ENCODE results near the gene STK4.
A peak's percentile ranks its signal among the peaks of the same experiment; 100 is the strongest.

The STK4 gene

DNA sequence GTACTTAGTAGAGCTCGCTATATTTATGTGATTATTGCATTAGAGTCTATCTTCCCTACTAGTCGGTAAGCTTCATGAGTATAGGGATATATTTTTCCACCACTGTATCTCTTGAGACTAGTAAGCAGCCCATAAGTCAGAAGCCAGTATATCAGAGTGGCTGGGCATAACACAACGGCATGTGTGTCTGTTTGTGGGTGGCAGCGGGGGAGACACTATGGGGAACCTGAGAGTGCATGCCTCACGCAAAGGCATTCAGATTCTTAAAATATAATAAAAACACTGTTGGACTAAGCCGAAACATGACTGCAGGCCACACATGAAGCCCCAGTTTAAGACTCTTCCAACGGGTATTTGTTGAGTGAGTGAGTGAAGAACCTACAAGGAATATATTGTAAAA, 126.6 kb downstream of the STK4 start:
- H2BK12ac ChIP-seq (ENCODE audit: low read length): no peak overlapping the region
- no peaks in the 10 kb centered on the region for H3K27me3 ChIP-seq (ENCODE audit: insufficient read depth, low read length)
- H3K9me3 ChIP-seq (ENCODE audit: insufficient read depth, low read depth, low read length): peaks cover 4% of the 10 kb centered on the region
- no peak overlapping the region for H4K91ac ChIP-seq (ENCODE audit: low read depth, low read length)
- no peak overlapping the region for H3K4me2 ChIP-seq (ENCODE audit: low read length)
- H3K23ac ChIP-seq (ENCODE audit: low read length): no peak overlapping the region
- no peaks in the 10 kb centered on the region for H3K79me2 ChIP-seq (ENCODE audit: control insufficient read depth, insufficient read depth, low read length, poor library complexity)
- H3K4ac ChIP-seq (ENCODE audit: low read depth, low read length): no peak overlapping the region
- H3K4me3 ChIP-seq (ENCODE audit: low read depth, low read length): no peak overlapping the region
- H4K12ac ChIP-seq (ENCODE audit: low read depth, low read length): no peak overlapping the region
- no peak overlapping the region for H2BK5ac ChIP-seq (ENCODE audit: low read depth, low read length, poor library complexity)
- no CpG with 5 or more reads among the region's 7 CpGs for WGBS (ENCODE audit: extremely low coverage, insufficient coverage, insufficient read length)
- DNase-seq: no peak
- H3K36me3 ChIP-seq (ENCODE audit: control insufficient read depth in 1 of 2, insufficient read depth in 2 of 2, low read length in 2 of 2): peaks cover 7 to 18% of the 10 kb centered on the region in 2 experiments
- H3K27ac ChIP-seq (ENCODE audit: low read depth, low read length): no peak overlapping the region
- H3K9ac ChIP-seq (ENCODE audit: low read length): no peak overlapping the region
- no peak overlapping the region for H3K18ac ChIP-seq (ENCODE audit: low read length)
- no peak overlapping the region for H2BK120ac ChIP-seq (ENCODE audit: insufficient read depth, low read length, poor library complexity)
- H2AFZ ChIP-seq (ENCODE audit: insufficient read depth, low read length, poor library complexity): no peak overlapping the region
- no peak overlapping the region for H4K8ac ChIP-seq (ENCODE audit: low read depth, low read length)
- H3K79me1 ChIP-seq (ENCODE audit: low read length): peaks cover 8% of the 10 kb centered on the region
- peaks cover under 1 to 11% of the 10 kb centered on the region in 2 experiments for H3K4me1 ChIP-seq (ENCODE audit: control insufficient read depth in 1 of 2, insufficient read depth in 2 of 2, low read length in 2 of 2)
- H2AK5ac ChIP-seq (ENCODE audit: low read length): no peak overlapping the region
- no peak overlapping the region for H3K14ac ChIP-seq (ENCODE audit: low read length)

DNA sequence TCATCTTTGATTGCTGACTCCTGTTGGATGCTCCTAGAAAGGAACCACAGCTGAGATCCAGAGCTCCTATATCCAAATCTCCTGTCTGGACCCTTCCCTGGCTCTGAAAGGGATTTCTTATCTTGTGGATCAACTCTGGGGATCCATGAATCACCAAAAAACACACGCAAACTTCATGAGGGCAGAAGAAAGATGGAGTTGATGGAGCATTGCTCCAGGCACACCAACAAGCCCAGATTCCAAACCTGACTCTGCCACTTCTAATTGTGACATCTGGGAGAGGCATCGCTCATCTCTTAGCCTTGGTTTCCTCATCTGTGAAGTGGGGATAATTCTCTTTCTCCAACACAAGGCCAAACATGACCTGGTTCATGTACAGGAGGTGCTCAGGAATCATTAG, 127.9 kb downstream of the STK4 start:
- Histone ChIP-seq H3K18ac (ENCODE audit: low read length) (no peak overlapping the region), H3K14ac (ENCODE audit: low read length) (no peak overlapping the region), H3K79me2 (ENCODE audit: control insufficient read depth, insufficient read depth, low read length, poor library complexity) (no peaks in the 10 kb centered on the region), H3K9me3 (ENCODE audit: insufficient read depth, low read depth, low read length) (peaks cover 6% of the 10 kb centered on the region), H3K36me3 (ENCODE audit: control insufficient read depth in 1 of 2, insufficient read depth in 2 of 2, low read length in 2 of 2) (peaks cover 11 to 19% of the 10 kb centered on the region in 2 experiments), H3K79me1 (ENCODE audit: low read length) (peaks cover 5% of the 10 kb centered on the region), H2BK12ac (ENCODE audit: low read length) (no peak overlapping the region), H2AFZ (ENCODE audit: insufficient read depth, low read length, poor library complexity) (no peak overlapping the region), H3K27me3 (ENCODE audit: insufficient read depth, low read length) (no peaks in the 10 kb centered on the region), H4K8ac (ENCODE audit: low read depth, low read length) (no peak overlapping the region), H3K4ac (ENCODE audit: low read depth, low read length) (no peak overlapping the region), H3K4me1 (ENCODE audit: control insufficient read depth in 1 of 2, insufficient read depth in 2 of 2, low read length in 2 of 2) (peaks cover 0 to 6% of the 10 kb centered on the region in 2 experiments), H4K91ac (ENCODE audit: low read depth, low read length) (peak overlapping the region; percentile 67), H2AK5ac (ENCODE audit: low read length) (no peak overlapping the region), H2BK5ac (ENCODE audit: low read depth, low read length, poor library complexity) (no peak overlapping the region), H3K23ac (ENCODE audit: low read length) (no peak overlapping the region), H3K4me3 (ENCODE audit: low read depth, low read length) (no peak overlapping the region), H3K9ac (ENCODE audit: low read length) (no peak overlapping the region), H2BK120ac (ENCODE audit: insufficient read depth, low read length, poor library complexity) (no peak overlapping the region), H3K27ac (ENCODE audit: low read depth, low read length) (no peak overlapping the region), H3K4me2 (ENCODE audit: low read length) (no peak overlapping the region), H4K12ac (ENCODE audit: low read depth, low read length) (no peak overlapping the region)
- WGBS (ENCODE audit: extremely low coverage, insufficient coverage, insufficient read length): no CpG with 5 or more reads among the region's 2 CpGs
- DNase-seq: peak; percentile 60 to 82

DNA sequence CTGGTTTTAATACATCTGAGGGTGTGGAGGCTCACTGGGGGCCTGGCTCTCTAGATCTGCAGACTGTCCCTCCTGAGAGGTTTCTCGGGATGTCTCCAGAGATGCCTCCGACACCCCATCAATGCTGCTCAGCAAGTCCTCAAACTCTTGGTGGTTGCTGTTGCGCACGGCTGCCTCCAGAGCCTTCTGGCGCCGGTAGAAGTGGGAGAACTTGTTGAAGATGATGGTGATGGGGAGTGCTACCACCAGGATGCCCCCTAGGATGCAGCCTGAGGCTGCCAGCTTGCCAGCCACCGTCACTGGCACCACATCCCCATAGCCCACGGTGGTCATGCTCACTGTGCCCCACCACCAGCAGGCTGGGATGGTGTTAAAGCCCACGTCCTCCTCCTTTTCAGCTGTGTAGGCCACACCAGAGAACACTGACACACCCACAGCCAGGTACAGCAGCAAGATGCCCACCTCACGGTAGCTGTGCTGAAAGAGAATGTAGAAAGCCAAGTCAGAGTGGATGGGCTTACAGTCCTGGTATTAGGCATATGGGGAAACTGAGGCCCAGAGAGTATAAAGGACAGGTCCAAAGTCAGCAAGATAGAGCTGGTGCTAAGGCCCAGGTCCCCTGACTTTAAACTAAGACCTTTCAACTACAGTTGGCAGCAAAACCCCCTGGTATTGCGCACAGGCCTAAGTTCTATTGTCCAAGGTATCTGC, 128.7 kb downstream of the STK4 start:
- H2AFZ ChIP-seq (ENCODE audit: insufficient read depth, low read length, poor library complexity): no peak overlapping the region
- H3K9ac ChIP-seq (ENCODE audit: low read length): no peak overlapping the region
- peak overlapping the region; percentile 13 for H3K18ac ChIP-seq (ENCODE audit: low read length)
- H2BK5ac ChIP-seq (ENCODE audit: low read depth, low read length, poor library complexity): peak overlapping the region; percentile 35
- no CpG with 5 or more reads among the region's 11 CpGs for WGBS (ENCODE audit: extremely low coverage, insufficient coverage, insufficient read length)
- no peak overlapping the region for H3K4me3 ChIP-seq (ENCODE audit: low read depth, low read length)
- peak overlapping the region; percentile 67 for H4K91ac ChIP-seq (ENCODE audit: low read depth, low read length)
- H2AK5ac ChIP-seq (ENCODE audit: low read length): peak overlapping the region; percentile 24
- H3K9me3 ChIP-seq (ENCODE audit: insufficient read depth, low read depth, low read length): peaks cover 6% of the 10 kb centered on the region
- peak overlapping the region; percentile 47 for H4K8ac ChIP-seq (ENCODE audit: low read depth, low read length)
- no peak for DNase-seq
- peaks cover 5% of the 10 kb centered on the region for H3K79me1 ChIP-seq (ENCODE audit: low read length)
- peak overlapping the region; percentile 45 for H2BK12ac ChIP-seq (ENCODE audit: low read length)
- no peak overlapping the region for H4K12ac ChIP-seq (ENCODE audit: low read depth, low read length)
- peak overlapping the region; percentile 18 for H2BK120ac ChIP-seq (ENCODE audit: insufficient read depth, low read length, poor library complexity)
- no peaks in the 10 kb centered on the region for H3K79me2 ChIP-seq (ENCODE audit: control insufficient read depth, insufficient read depth, low read length, poor library complexity)
- no peak overlapping the region for H3K4me2 ChIP-seq (ENCODE audit: low read length)
- H3K4me1 ChIP-seq (ENCODE audit: control insufficient read depth in 1 of 2, insufficient read depth in 2 of 2, low read length in 2 of 2): peaks cover 0 to 6% of the 10 kb centered on the region in 2 experiments
- peak overlapping the region; percentile 36 for H3K14ac ChIP-seq (ENCODE audit: low read length)
- no peak overlapping the region for H3K27ac ChIP-seq (ENCODE audit: low read depth, low read length)
- no peaks in the 10 kb centered on the region for H3K27me3 ChIP-seq (ENCODE audit: insufficient read depth, low read length)
- peak overlapping the region; percentile 3 for H3K4ac ChIP-seq (ENCODE audit: low read depth, low read length)
- H3K23ac ChIP-seq (ENCODE audit: low read length): no peak overlapping the region
- H3K36me3 ChIP-seq (ENCODE audit: control insufficient read depth in 1 of 2, insufficient read depth in 2 of 2, low read length in 2 of 2): peaks cover 11 to 19% of the 10 kb centered on the region in 2 experiments

DNA sequence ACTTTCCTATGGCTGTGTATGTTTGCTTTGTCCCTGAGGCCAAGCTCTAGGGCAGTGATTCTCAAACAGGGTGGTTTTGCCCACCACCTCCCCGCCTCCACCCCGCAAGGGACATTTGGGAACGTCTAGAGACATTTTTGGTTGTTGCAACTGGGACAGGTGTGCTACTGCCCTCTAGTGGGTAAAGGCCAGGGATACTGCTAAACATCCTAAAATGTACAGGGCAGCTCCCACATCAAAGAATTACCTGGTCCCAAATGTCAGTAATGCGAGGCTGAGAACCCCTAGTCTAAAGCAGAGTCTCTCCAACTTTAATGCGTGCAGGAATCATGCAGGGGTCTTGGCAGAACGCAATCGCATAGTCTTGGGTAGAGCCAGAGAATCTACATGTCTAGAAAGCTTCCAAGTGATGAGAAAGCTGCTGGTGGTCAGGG, 129.5 kb downstream of the STK4 start:
- Histone ChIP-seq H2AFZ (ENCODE audit: insufficient read depth, low read length, poor library complexity) (no peak overlapping the region), H3K4me1 (ENCODE audit: control insufficient read depth in 1 of 2, insufficient read depth in 2 of 2, low read length in 2 of 2) (peaks cover 3 to 6% of the 10 kb centered on the region in 2 experiments), H2BK120ac (ENCODE audit: insufficient read depth, low read length, poor library complexity) (no peak overlapping the region), H3K79me2 (ENCODE audit: control insufficient read depth, insufficient read depth, low read length, poor library complexity) (no peaks in the 10 kb centered on the region), H3K36me3 (ENCODE audit: control insufficient read depth in 1 of 2, insufficient read depth in 2 of 2, low read length in 2 of 2) (peaks cover 11 to 19% of the 10 kb centered on the region in 2 experiments), H3K4ac (ENCODE audit: low read depth, low read length) (no peak overlapping the region), H3K18ac (ENCODE audit: low read length) (no peak overlapping the region), H3K27ac (ENCODE audit: low read depth, low read length) (no peak overlapping the region), H3K23ac (ENCODE audit: low read length) (no peak overlapping the region), H3K9ac (ENCODE audit: low read length) (no peak overlapping the region), H3K79me1 (ENCODE audit: low read length) (peaks cover 8% of the 10 kb centered on the region), H3K27me3 (ENCODE audit: insufficient read depth, low read length) (no peaks in the 10 kb centered on the region), H2AK5ac (ENCODE audit: low read length) (no peak overlapping the region), H2BK5ac (ENCODE audit: low read depth, low read length, poor library complexity) (no peak overlapping the region), H4K8ac (ENCODE audit: low read depth, low read length) (no peak overlapping the region), H3K14ac (ENCODE audit: low read length) (no peak overlapping the region), H3K4me2 (ENCODE audit: low read length) (no peak overlapping the region), H3K4me3 (ENCODE audit: low read depth, low read length) (no peak overlapping the region), H3K9me3 (ENCODE audit: insufficient read depth, low read depth, low read length) (peaks cover 6% of the 10 kb centered on the region), H4K12ac (ENCODE audit: low read depth, low read length) (no peak overlapping the region), H4K91ac (ENCODE audit: low read depth, low read length) (no peak overlapping the region), H2BK12ac (ENCODE audit: low read length) (no peak overlapping the region)
- WGBS (ENCODE audit: extremely low coverage, insufficient coverage, insufficient read length): no CpG with 5 or more reads among the region's 7 CpGs
- DNase-seq: peak; percentile 62 to 86

All from trophoblast cell (in vitro differentiated cells and primary cell).